IMR-90 (cell line): ENCODE results near the gene CDC42EP3. TPM values are rescaled to one million over a fixed set of nuclear protein-coding genes. Genes with fewer than 3 reads are reported as not detected.
A peak's percentile ranks its signal among the peaks of the same experiment; 100 is the strongest.

Experiments used
- ATAC-seq: fragments of 200-7000 bp; cut with Tn5 transposase; 2 replicates; pipeline ENCODE4 v1.9.1; 2020; ENCODE audit warnings: low read depth, mild to moderate bottlenecking, moderate library complexity
- BruUV-seq: library from RNA; stranded (reverse); fragments of 400-500 nt; replicated peaks from 2 replicates; lab custom pipeline; 2021; lab: Mats Ljungman, UMichigan
- CTCF ChIA-PET: fragments of 300-600 bp; formaldehyde crosslinking; extraction: SDS; loops from one replicate; lab custom pipeline; 2021; ENCODE audit warnings: antibody characterized with exemption; lab: Yijun Ruan, JAX
- POLR2A ChIA-PET: fragments of 300-600 bp; sonication (Branson Sonifier 250); formaldehyde crosslinking; loops from one replicate; lab custom pipeline; 2022; ENCODE audit warnings: antibody characterized with exemption; ENCODE audit not compliant: unreplicated experiment; lab: Charles Lee
- DNase-seq: peaks from one replicate; pipeline ENCODE4 v3.0.0; 2013
- H2AFZ ChIP-seq: replicated peaks from 2 replicates; pipeline ENCODE3; 2013; ENCODE audit warnings: low read length, mild to moderate bottlenecking; ENCODE audit not compliant: poor library complexity
- H2AK5ac ChIP-seq: 2 replicates; pipeline ENCODE4 v1.6.1; 2013; ENCODE audit warnings: low read depth, low read length, inconsistent platforms
- H2AK9ac ChIP-seq: replicated peaks from 2 replicates; pipeline ENCODE3; 2013; ENCODE audit warnings: mild to moderate bottlenecking, low read depth, low read length, moderate library complexity; ENCODE audit not compliant: poor library complexity
- H2BK120ac ChIP-seq: 2 replicates; pipeline ENCODE4 v1.6.1; 2013; ENCODE audit warnings: low read depth, low read length, inconsistent platforms
- H2BK15ac ChIP-seq: 3 replicates; pipeline ENCODE4 v1.6.1; 2013; ENCODE audit warnings: low read depth, low read length, inconsistent platforms
- H2BK20ac ChIP-seq: 2 replicates; pipeline ENCODE4 v1.6.1; 2013; ENCODE audit warnings: low read depth, mild to moderate bottlenecking, inconsistent platforms, low read length, moderate library complexity
- H2BK5ac ChIP-seq: 2 replicates; pipeline ENCODE4 v1.6.1; 2013; ENCODE audit warnings: mild to moderate bottlenecking, low read depth, low read length, inconsistent platforms; ENCODE audit not compliant: poor library complexity, severe bottlenecking
- H3K14ac ChIP-seq: replicated peaks from 2 replicates; pipeline ENCODE4 v1.6.1; 2013; ENCODE audit warnings: low read depth, low read length, inconsistent platforms
- H3K18ac ChIP-seq: 2 replicates; pipeline ENCODE4 v1.6.1; 2013; ENCODE audit warnings: low read depth, low read length, control low read depth
- H3K23ac ChIP-seq: 2 replicates; pipeline ENCODE4 v1.6.1; 2013; ENCODE audit warnings: low read depth, low read length, inconsistent platforms
- H3K27ac ChIP-seq: 2 replicates; pipeline ENCODE4 v1.5.1; 2013; ENCODE audit warnings: mild to moderate bottlenecking, control low read depth, low read length; ENCODE audit not compliant: insufficient read depth
- H3K27me3 ChIP-seq: 2 replicates; pipeline ENCODE4 v1.6.1; 2013; ENCODE audit warnings: low read length; ENCODE audit not compliant: control insufficient read depth, insufficient read depth
- H3K36me3 ChIP-seq: 2 replicates; pipeline ENCODE4 v1.6.1; 2013; ENCODE audit warnings: low read length, mixed read lengths; ENCODE audit not compliant: control insufficient read depth, insufficient read depth
- H3K4ac ChIP-seq: 2 replicates; pipeline ENCODE4 v1.6.1; 2013; ENCODE audit warnings: low read depth, low read length, inconsistent platforms
- H3K4me1 ChIP-seq: 2 replicates; pipeline ENCODE4 v1.6.1; 2013; ENCODE audit warnings: low read length, mixed read lengths; ENCODE audit not compliant: control insufficient read depth, insufficient read depth
- H3K4me2 ChIP-seq: 2 replicates; pipeline ENCODE4 v1.6.1; 2013; ENCODE audit warnings: low read depth, mild to moderate bottlenecking, control low read depth, low read length, moderate library complexity
- H3K4me3 ChIP-seq: 2 replicates; pipeline ENCODE4 v1.5.1; 2013; ENCODE audit warnings: low read depth, mild to moderate bottlenecking, control low read depth, low read length, moderate library complexity; ENCODE audit not compliant: insufficient read depth
- H3K56ac ChIP-seq: 2 replicates; pipeline ENCODE4 v1.6.1; 2013; ENCODE audit warnings: low read length, inconsistent platforms; ENCODE audit not compliant: insufficient read depth; ENCODE audit errors: extremely low read depth
- H3K79me1 ChIP-seq, 2 experiments: 2 replicates each; pipeline ENCODE4 v1.6.1; 2013; ENCODE audit warnings: low read length in 2 of 2, inconsistent platforms in 1 of 2, low read depth in 1 of 2
- H3K9ac ChIP-seq: 2 replicates; pipeline ENCODE4 v1.6.1; 2013; ENCODE audit warnings: low read depth, low read length, control low read depth
- H3K9me1 ChIP-seq: 2 replicates; pipeline ENCODE4 v1.6.1; 2013; ENCODE audit warnings: low read length, inconsistent platforms; ENCODE audit not compliant: insufficient read depth
- H3K9me3 ChIP-seq: 2 replicates; pipeline ENCODE4 v1.6.1; 2013; ENCODE audit warnings: low read length; ENCODE audit not compliant: control insufficient read depth, insufficient read depth
- H4K20me1 ChIP-seq: 2 replicates; pipeline ENCODE4 v1.6.1; 2013; ENCODE audit warnings: low read length, inconsistent platforms; ENCODE audit not compliant: insufficient read depth
- H4K5ac ChIP-seq: 2 replicates; pipeline ENCODE4 v1.6.1; 2013; ENCODE audit warnings: mild to moderate bottlenecking, low read depth, low read length, control low read depth
- H4K8ac ChIP-seq, 2 experiments: 2 replicates each; pipeline ENCODE4 v1.6.1; 2013; ENCODE audit warnings: low read depth in 2 of 2, low read length in 2 of 2, control low read depth in 1 of 2, inconsistent platforms in 1 of 2
- H4K91ac ChIP-seq: 2 replicates; pipeline ENCODE4 v1.6.1; 2013; ENCODE audit warnings: low read depth, low read length, inconsistent platforms; ENCODE audit not compliant: insufficient read depth
- FOS ChIP-seq: fragments of 150-350 bp; IDR thresholded peaks from 2 replicates; pipeline ENCODE4 v1.6.1; 2016; ENCODE audit warnings: low read depth, low read length
- MXI1 ChIP-seq: IDR thresholded peaks from 2 replicates; pipeline ENCODE4 v1.6.1; 2012; ENCODE audit warnings: low read depth, mild to moderate bottlenecking, low read length, moderate library complexity, borderline replicate concordance
- NFE2L2 ChIP-seq: fragments of 150-350 bp; IDR thresholded peaks from 2 replicates; pipeline ENCODE4 v1.6.1; 2016; ENCODE audit warnings: low read depth, mild to moderate bottlenecking, low read length
- RFX5 ChIP-seq: IDR thresholded peaks from 2 replicates; pipeline ENCODE4 v1.8.0; 2012; ENCODE audit warnings: low read depth, mild to moderate bottlenecking, low read length, moderate library complexity
- WGBS, 2 experiments: methylation state at CpG; one replicate each; pipeline versions ENCODE4 v1.1.5 to v1.1.7; 2013; ENCODE audit warnings: missing lambda C conversion rate in 2 of 2; ENCODE audit not compliant: insufficient read length in 1 of 2; ENCODE audit errors: extremely low coverage in 2 of 2; 5-methylcytosine and 5-hydroxymethylcytosine counted together
- dilution Hi-C: fragments of 300-500 bp; cut with HindIII; formaldehyde crosslinking; loops from one replicate; pipeline ENCODE4 v1.14.3; 2018; ENCODE audit warnings: low sequenced_read_pairs; ENCODE audit not compliant: unreplicated experiment
- in situ Hi-C: fragments of 300-500 bp; cut with MboI; formaldehyde crosslinking; loops from 3 replicates; pipeline ENCODE4 v1.14.3; 2019; ENCODE audit warnings: low sequenced_read_pairs, inconsistent platforms, mixed read lengths
- intact Hi-C: fragments of 100-400 bp; cut with micrococcal nuclease; formaldehyde crosslinking; loops from 2 replicates; pipeline ENCODE4 v1.10.0; 2022
- polyA plus RNA-seq, 3 experiments: library from polyadenylated mRNA; depleted of rRNA; stranded (reverse); fragments of >200 nt; gene quantifications; 2 replicates each; pipeline ENCODE4 v1.2.3, GENCODE V29; 2012; ENCODE audit warnings: low replicate concordance in 1 of 3
- total RNA-seq: library from RNA; depleted of rRNA; stranded (reverse); fragments of >200 nt; gene quantifications from 2 replicates; pipeline ENCODE4 v1.2.3, GENCODE V29; 2012
- TF ChIP-seq, protein P1 (sequence below): conservative IDR thresholded peaks from 2 replicates; pipeline ENCODE4 v1.5.1; 2012; ENCODE audit warnings: mild to moderate bottlenecking, low read depth, low read length, improper control_type of control experiment

CDC42EP3 gene
- total and polyA plus RNA-seq, 2 of the 4 experiments (the other 2 are of a cell fraction) = 167 to 193 TPM

- Histone ChIP-seq H2BK120ac (peak overlapping the region; percentile 90), H3K36me3 (no peaks in the 10 kb centered on the region), H3K4ac (peak overlapping the region; percentile 90), H4K91ac (peak overlapping the region; percentile 90), H3K4me1 (peaks cover 24% of the 10 kb centered on the region), H3K9me3 (no peaks in the 10 kb centered on the region), H2AK5ac (peak overlapping the region; percentile 93), H3K14ac (peak overlapping the region; percentile 74), H4K5ac (peak overlapping the region; percentile 88), H2BK20ac (peak overlapping the region; percentile 93), H4K20me1 (no peaks in the 10 kb centered on the region), H2BK15ac (peak overlapping the region; percentile 76; the same call in 1 of the 3 replicates), H3K23ac (peak overlapping the region; percentile 26; the same call in 1 of the 2 replicates), H3K27ac (no peak overlapping the region; the same call in 1 of the 2 replicates), H2BK5ac (peak overlapping the region; percentile 94), H3K18ac (peak overlapping the region; percentile 90; the same call in 1 of the 2 replicates), H3K9me1 (peaks cover 16% of the 10 kb centered on the region), H3K56ac (no peak overlapping the region), H3K27me3 (no peaks in the 10 kb centered on the region), H4K8ac (peak overlapping the region in 1 of 2 experiments; percentile 91; a peak in 3 of 4 replicates), H2AFZ (peak overlapping the region; percentile 61), H3K9ac (no peak overlapping the region), H3K4me2 (no peak overlapping the region), H3K79me1 (peaks cover 3 to 12% of the 10 kb centered on the region in 2 experiments; a peak in 1 of 4 replicates), H3K4me3 (no peak overlapping the region), H2AK9ac (peak overlapping the region; percentile 66)
- no peak for ATAC-seq
- POLR2A ChIA-PET = no interaction called here
- no TSS peak for BruUV-seq
- peak; percentile 87 for DNase-seq
- intact Hi-C loops (no loop called here), in situ Hi-C loops (no loop called here), dilution Hi-C loops (no loop called here)
- CTCF ChIA-PET = no interaction called here
- 50% methylated on average over 1 of the region's 3 CpGs; no CpG with 5 or more reads in 1 of the 2 experiments for WGBS, 2 experiments
- peak; percentile 32; the same call in 1 of the 2 replicates for TF ChIP-seq NFE2L2
- TF ChIP-seq MXI1 = no peak
- TF ChIP-seq RFX5 = no peak
- TF ChIP-seq FOS = peak; percentile 63
- TF ChIP-seq, protein P1, sequence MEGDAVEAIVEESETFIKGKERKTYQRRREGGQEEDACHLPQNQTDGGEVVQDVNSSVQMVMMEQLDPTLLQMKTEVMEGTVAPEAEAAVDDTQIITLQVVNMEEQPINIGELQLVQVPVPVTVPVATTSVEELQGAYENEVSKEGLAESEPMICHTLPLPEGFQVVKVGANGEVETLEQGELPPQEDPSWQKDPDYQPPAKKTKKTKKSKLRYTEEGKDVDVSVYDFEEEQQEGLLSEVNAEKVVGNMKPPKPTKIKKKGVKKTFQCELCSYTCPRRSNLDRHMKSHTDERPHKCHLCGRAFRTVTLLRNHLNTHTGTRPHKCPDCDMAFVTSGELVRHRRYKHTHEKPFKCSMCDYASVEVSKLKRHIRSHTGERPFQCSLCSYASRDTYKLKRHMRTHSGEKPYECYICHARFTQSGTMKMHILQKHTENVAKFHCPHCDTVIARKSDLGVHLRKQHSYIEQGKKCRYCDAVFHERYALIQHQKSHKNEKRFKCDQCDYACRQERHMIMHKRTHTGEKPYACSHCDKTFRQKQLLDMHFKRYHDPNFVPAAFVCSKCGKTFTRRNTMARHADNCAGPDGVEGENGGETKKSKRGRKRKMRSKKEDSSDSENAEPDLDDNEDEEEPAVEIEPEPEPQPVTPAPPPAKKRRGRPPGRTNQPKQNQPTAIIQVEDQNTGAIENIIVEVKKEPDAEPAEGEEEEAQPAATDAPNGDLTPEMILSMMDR = no peak
These were observed 41.9 kb downstream of the CDC42EP3 start for GRCh38 chr2:37629529-37629928.
